GM12892 (cell line): ENCODE results near the gene TAP1.

Experiments used
- DNase-seq: peaks from one replicate; pipeline ENCODE4 v3.0.0; 2011; ENCODE audit not compliant: insufficient read length
- FAIRE-seq: peaks from 2 replicates; lab custom pipeline; 2011; peaks lifted over from hg19 to GRCh38; lab: Jason Lieb, UNC
- POLR2A ChIP-seq: IDR thresholded peaks from 2 replicates; pipeline ENCODE4 v1.6.1; 2011; ENCODE audit warnings: low read depth, low read length, control low read depth
- POLR2AphosphoS5 ChIP-seq: IDR thresholded peaks from 2 replicates; pipeline ENCODE4 v1.6.1; 2011; ENCODE audit warnings: low read depth, low read length, control low read depth
- TAF1 ChIP-seq: IDR thresholded peaks from 2 replicates; pipeline ENCODE4 v1.6.1; 2011; ENCODE audit warnings: low read depth, mild to moderate bottlenecking, control low read depth, low read length, borderline replicate concordance

TAP1 gene

GRCh38 chr6:32857156-32857891, 3.8 kb upstream of the TAP1 start:
- DNase-seq (no peak), FAIRE-seq (no peak)
- TF ChIP-seq TAF1 (no peak), POLR2A (no peak), POLR2AphosphoS5 (no peak)

- TF ChIP-seq TAF1 (no peak), POLR2AphosphoS5 (no peak), POLR2A (no peak)
- DNase-seq = no peak
- FAIRE-seq = peak; percentile 9
These were observed 2.1 kb upstream of the TAP1 start for GRCh38 chr6:32855467-32856174.

GRCh38 chr6:32854376-32855178, 1.1 kb upstream of the TAP1 start:
- FAIRE-seq = peak; percentile 73
- peak; percentile 58 for DNase-seq

GRCh38 chr6:32852844-32853540, 512 bp downstream of the TAP1 start:
- FAIRE-seq (peak; percentile 64), DNase-seq (peak; percentile 50)
- no peak; the same call in 1 of the 2 replicates for TF ChIP-seq TAF1
- TF ChIP-seq POLR2AphosphoS5 = peak; percentile 47; the same call in 1 of the 2 replicates

More at GRCh38 chr6:32854376-32855178, 1.1 kb upstream of the TAP1 start:
- TF ChIP-seq POLR2AphosphoS5 (no peak), TAF1 (0 out of 2 replicates have a peak, but pooled peaks have one; percentile 15), POLR2A (no peak; the same call in 1 of the 2 replicates)

- TF ChIP-seq POLR2A (no peak), TAF1 (no peak), POLR2AphosphoS5 (no peak)
- FAIRE-seq (peak; percentile 65), DNase-seq (no peak)
These were observed 1.3 kb downstream of the TAP1 start for GRCh38 chr6:32852018-32852843.

GRCh38 chr6:32851025-32851424, 2.5 kb downstream of the TAP1 start:
- no peak for FAIRE-seq
- TF ChIP-seq POLR2A = no peak
- TF ChIP-seq POLR2AphosphoS5 = no peak
- no peak for TF ChIP-seq TAF1
- DNase-seq = no peak

GRCh38 chr6:32849126-32849525, 4.4 kb downstream of the TAP1 start:
- FAIRE-seq (no peak), DNase-seq (no peak)
- TF ChIP-seq TAF1 (no peak), POLR2A (no peak)

- DNase-seq (no peak), FAIRE-seq (no peak)
- TF ChIP-seq POLR2A (no peak), POLR2AphosphoS5 (no peak), TAF1 (no peak)
These were observed 5.7 kb downstream of the TAP1 start for GRCh38 chr6:32847795-32848194.

- no peak for FAIRE-seq
These were observed 6.5 kb downstream of the TAP1 start for GRCh38 chr6:32847004-32847403.

GRCh38 chr6:32845384-32845884, 8.1 kb downstream of the TAP1 start:
- no peak for TF ChIP-seq TAF1
- peak; percentile 86 for TF ChIP-seq POLR2AphosphoS5
- TF ChIP-seq POLR2A = peak; percentile 85; the same call in 1 of the 2 replicates
- peak; percentile 73 for FAIRE-seq
- no peak for DNase-seq

More at GRCh38 chr6:32847004-32847403, 6.5 kb downstream of the TAP1 start:
- no peak for DNase-seq
- TF ChIP-seq TAF1 (no peak), POLR2A (peak; percentile 73), POLR2AphosphoS5 (peak; percentile 83)
